GM13976 (cell line): ENCODE results near the gene HNF1A.
"Not testable (repeated sequence)": the region's sequence is repeated elsewhere in the genome, so short reads cannot be mapped to it uniquely, and the experiment has no call there.

Source experiments
- DNase-seq: peaks from one replicate; pipeline ENCODE4 v3.0.0; 2012; ENCODE audit warnings: low spot score
- CTCF ChIP-seq: IDR thresholded peaks from 2 replicates; pipeline ENCODE4 v1.5.1; 2012; ENCODE audit warnings: borderline replicate concordance, mild to moderate bottlenecking; ENCODE audit not compliant: insufficient read depth; ENCODE audit errors: extremely low read depth, missing control alignments, control extremely low read depth
- in situ Hi-C: fragments of 300-500 bp; cut with MboI; formaldehyde crosslinking; loops from one replicate; pipeline ENCODE4 v1.12.0; 2022; ENCODE audit warnings: low sequenced_read_pairs, mixed read lengths, inconsistent platforms; ENCODE audit not compliant: unreplicated experiment

HNF1A gene

GRCh38 chr12:121030576-121031212 lies 52.4 kb downstream of the HNF1A start:
- in situ Hi-C loops, result no loop called here
- no peak for DNase-seq
- TF ChIP-seq CTCF, result no peak

GRCh38 chr12:121033625-121034349 lies 55.4 kb downstream of the HNF1A start:
- DNase-seq, result no peak
- TF ChIP-seq CTCF, result no peak

GRCh38 chr12:121034616-121035305 lies 56.4 kb downstream of the HNF1A start:
- DNase-seq, result no peak
- no peak for TF ChIP-seq CTCF
- in situ Hi-C loops, result no loop called here

More at GRCh38 chr12:121033625-121034349, 55.4 kb downstream of the HNF1A start:
- in situ Hi-C loops, result no loop called here

GRCh38 chr12:121036810-121037326 lies 58.5 kb downstream of the HNF1A start:
- DNase-seq, result no peak
- TF ChIP-seq CTCF, result no peak
- in situ Hi-C loops, result no loop called here

- in situ Hi-C loops, result no loop called here
- peak; percentile 54 for DNase-seq
- no peak for TF ChIP-seq CTCF
These were observed 60.7 kb downstream of the HNF1A start, which contains the start of gene OASL for GRCh38 chr12:121038861-121039668. Gene OASL, minus strand, starts transcription at chr12:121039246. Its CDS starts 275 bp downstream, at chr12:121038971.

- in situ Hi-C loops, result no loop called here
- no peak for DNase-seq
- TF ChIP-seq CTCF, result no peak
These were observed 64.7 kb downstream of the HNF1A start for GRCh38 chr12:121043067-121043466.

- in situ Hi-C loops, DNase-seq: not testable (repeated sequence)
These were observed 69.1 kb downstream of the HNF1A start for GRCh38 chr12:121047400-121047799.
